COR-L47 (cell line): ENCODE results near the gene PIGZ.

Experiments used
- DNase-seq: peaks from one replicate; lab custom pipeline; 2025; lab: John Stamatoyannopoulos, UW

The PIGZ gene

DNA sequence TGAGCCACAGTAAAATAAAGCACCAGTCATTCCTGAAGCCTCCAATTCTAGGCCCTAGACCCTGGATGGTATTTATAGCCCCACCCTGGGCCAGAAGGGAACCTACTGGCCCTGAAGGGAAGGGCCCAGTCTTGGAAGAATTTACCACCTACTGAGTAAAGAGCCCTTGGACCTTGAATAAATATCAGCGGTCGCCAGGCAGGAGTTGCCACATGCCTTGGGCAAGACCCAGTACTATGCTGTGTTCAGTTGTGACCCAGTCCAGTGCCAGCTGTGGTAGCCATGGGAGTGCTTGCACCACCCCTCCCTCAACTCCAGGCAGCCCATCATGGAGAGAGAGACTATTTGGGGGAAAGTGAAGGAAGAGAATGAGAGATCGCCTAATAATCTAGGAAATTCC lies 53.3 kb downstream of the PIGZ start:
- DNase-seq: no peak

DNA sequence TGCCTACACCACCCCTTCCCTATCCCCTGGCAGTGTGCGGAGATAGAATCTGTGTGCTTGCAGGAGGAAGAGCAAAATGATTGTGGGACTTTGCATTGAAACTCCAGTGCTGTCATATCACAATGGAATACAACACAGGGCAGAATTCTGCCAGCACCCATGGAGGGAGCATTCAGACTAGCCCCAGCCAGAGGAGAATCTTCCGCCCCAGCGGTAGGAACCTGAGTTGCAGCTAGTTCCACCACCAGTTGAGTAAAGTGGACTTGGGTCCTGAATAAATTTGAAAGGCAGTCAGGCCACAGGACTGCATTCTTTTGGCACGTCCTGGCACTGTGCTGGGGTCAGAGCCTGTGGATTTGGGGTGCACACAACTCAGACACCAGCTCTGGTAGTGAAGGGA lies 53.8 kb downstream of the PIGZ start:
- no peak for DNase-seq

GRCh38 chr3:196903740-196904139 lies 64.9 kb downstream of the PIGZ start:
- DNase-seq: no peak

GRCh38 chr3:196902296-196902695 lies 66.3 kb downstream of the PIGZ start:
- no peak for DNase-seq

GRCh38 chr3:196901768-196902167 lies 66.9 kb downstream of the PIGZ start:
- no peak for DNase-seq
